ENCODE results near the gene ICAM1.

- no peak for TF ChIP-seq POLR2AphosphoS5 (IDR thresholded peaks at IDR 0.05)
- TF ChIP-seq CTCF (IDR thresholded peaks at IDR 0.05) = no peak
Observed at GRCh38 chr19:10292789-10293636, 22.1 kb downstream of the ICAM1 start.

All from prostate gland (tissue), 2 donors.